K562 (cell line): ENCODE measurements around the gene CAMK2D. TPM values are rescaled to one million over a fixed set of nuclear protein-coding genes. Genes with fewer than 3 reads are reported as not detected.

Source experiments
- CHD2 ChIP-seq: IDR thresholded peaks from 2 replicates; pipeline ENCODE4 v1.6.1; 2011; ENCODE audit warnings: low read depth, low read length
- CLOCK ChIP-seq: fragments of 250-450 bp; sonication (Bioruptor Pico); IDR thresholded peaks from 2 replicates; pipeline ENCODE4 v1.4.0; 2020; ENCODE audit warnings: mild to moderate bottlenecking, moderate library complexity, borderline replicate concordance
- COPS2 ChIP-seq: fragments of 450-650 bp; conservative IDR thresholded peaks from 2 replicates; pipeline ENCODE4 v1.6.1; 2016; ENCODE audit warnings: mild to moderate bottlenecking, moderate library complexity
- DNMT1 ChIP-seq: fragments of 450-650 bp; IDR thresholded peaks from 2 replicates; pipeline ENCODE4 v1.6.1; 2016; ENCODE audit warnings: antibody characterized with exemption, mild to moderate bottlenecking
- EGR1 ChIP-seq: fragments of 450-650 bp; conservative IDR thresholded peaks from 2 replicates; pipeline ENCODE4 v1.6.1; 2017; ENCODE audit warnings: mild to moderate bottlenecking
- ETS2 ChIP-seq: IDR thresholded peaks from 2 replicates; pipeline ENCODE4 v1.6.1; 2016; ENCODE audit warnings: borderline replicate concordance, missing genetic modification characterization, mild to moderate bottlenecking, moderate library complexity, missing compliant biosample characterization; ENCODE audit not compliant: poor library complexity, severe bottlenecking
- FOXJ2 ChIP-seq: fragments of 200-800 bp; sonication (Bioruptor generic); IDR thresholded peaks from 2 replicates; pipeline ENCODE4 v1.6.1; 2016; ENCODE audit warnings: missing genetic modification characterization, missing compliant biosample characterization
- FOXJ3 ChIP-seq: sonication (generic); formaldehyde crosslinking; IDR thresholded peaks from 2 replicates; pipeline ENCODE4 v1.4.0; 2020; ENCODE audit warnings: mild to moderate bottlenecking, missing genetic modification reagents
- HDAC1 ChIP-seq, 2 experiments: fragments of 450-650 bp; IDR thresholded peaks; 2 replicates each; pipeline ENCODE4 v1.6.1; 2016 to 2017; ENCODE audit warnings: inconsistent platforms in 1 of 2, mild to moderate bottlenecking in 1 of 2, moderate library complexity in 1 of 2
- KLF1 ChIP-seq: fragments of 450-650 bp; IDR thresholded peaks from 2 replicates; pipeline ENCODE4 v1.6.1; 2016; ENCODE audit warnings: missing genetic modification characterization, missing compliant biosample characterization
- NEUROD1 ChIP-seq: fragments of 150-350 bp; IDR thresholded peaks from 2 replicates; pipeline ENCODE4 v1.6.1; 2014; ENCODE audit warnings: borderline replicate concordance, low read length, low read depth; ENCODE audit not compliant: partially characterized antibody
- NFIC ChIP-seq: fragments of 450-650 bp; IDR thresholded peaks from 2 replicates; pipeline ENCODE4 v1.6.1; 2017; ENCODE audit warnings: mild to moderate bottlenecking, inconsistent platforms
- POLR3G ChIP-seq: IDR thresholded peaks from 2 replicates; pipeline ENCODE4 v1.6.1; 2011; ENCODE audit not compliant: insufficient read length, insufficient replicate concordance; ENCODE audit errors: extremely low read depth
- SMARCA5 ChIP-seq: fragments of 450-650 bp; IDR thresholded peaks from 2 replicates; pipeline ENCODE4 v1.6.1; 2016
- ZBTB1 ChIP-seq: sonication (generic); formaldehyde crosslinking; IDR thresholded peaks from 2 replicates; pipeline ENCODE4 v1.8.1; 2023; ENCODE audit warnings: missing genetic modification reagents, low read depth, mild to moderate bottlenecking, borderline replicate concordance
- ZBTB7A ChIP-seq: IDR thresholded peaks from 2 replicates; pipeline ENCODE4 v1.6.1; 2011; ENCODE audit warnings: low read depth, mild to moderate bottlenecking, low read length, moderate library complexity, borderline replicate concordance; ENCODE audit not compliant: control insufficient read depth
- ZNF217 ChIP-seq: sonication (generic); formaldehyde crosslinking; IDR thresholded peaks from 2 replicates; pipeline ENCODE4 v1.8.0; 2022; ENCODE audit warnings: mild to moderate bottlenecking, missing genetic modification reagents
- ZNF253 ChIP-seq: fragments of 250-450 bp; sonication (Bioruptor Pico); conservative IDR thresholded peaks from 2 replicates; pipeline ENCODE4 v1.6.1; 2021; ENCODE audit warnings: mild to moderate bottlenecking
- ZNF639 ChIP-seq, 2 experiments: fragments of 200-800 bp in 1 of 2; sonication (Bioruptor generic) in 1 of 2; sonication (generic) in 1 of 2; formaldehyde crosslinking in 1 of 2; IDR thresholded peaks in 1 of 2; conservative IDR thresholded peaks in 1 of 2; 2 replicates each; pipeline versions ENCODE4 v1.5.0 to v1.6.1; 2016 to 2020; ENCODE audit warnings: missing compliant biosample characterization in 1 of 2, missing genetic modification characterization in 1 of 2, missing genetic modification reagents in 1 of 2
- ZSCAN29 ChIP-seq: fragments of 450-650 bp; IDR thresholded peaks from 2 replicates; pipeline ENCODE4 v1.6.1; 2017
- polyA plus RNA-seq, 8 experiments: library from polyadenylated mRNA; depleted of rRNA in 4 of 8; stranded (reverse) in 5 of 8; unstranded in 3 of 8; fragments of >200 nt; fragmentation: Nextera tagmentation in 2 of 8; fragmentation: Illumina TruSeq in 1 of 8; extraction: Ambion mirVana in 2 of 8; extraction: Trizol in 1 of 8; gene quantifications; 2 replicates each; pipeline versions ENCODE4 v1.2.1 to v1.2.3, GENCODE V29; 2011 to 2014; ENCODE audit warnings: inconsistent platforms in 1 of 8, missing spikeins in 1 of 8
- total RNA-seq, 7 experiments: library from RNA; depleted of rRNA in 6 of 7; stranded (reverse); fragments of >200 nt in 6 of 7; fragmentation: Illumina TruSeq in 2 of 7; extraction: Trizol in 2 of 7; gene quantifications; 2 replicates each; pipeline versions ENCODE4 v1.2.1 to v1.2.3, GENCODE V29; 2011 to 2021; ENCODE audit warnings: low replicate concordance in 1 of 7

Gene CAMK2D
- total and polyA plus RNA-seq, 9 of the 15 experiments (the other 6 are each of a cell fraction or from before 2014, with no cell fraction given): 0.01 to 0.33 (median 0.04) TPM; not detected in 2

GRCh38 chr4:113762186-113763028, 869 bp upstream of the CAMK2D start (continued):
- no peak for TF ChIP-seq ETS2
- no peak for TF ChIP-seq KLF1 (tag)
- no peak for TF ChIP-seq NEUROD1
- TF ChIP-seq CLOCK (CRISPR knock-in tag): no peak
- TF ChIP-seq ZBTB1 (CRISPR knock-in tag): no peak
- no peak for TF ChIP-seq POLR3G
- TF ChIP-seq SMARCA5: no peak
- TF ChIP-seq CHD2: peak; percentile 82
- TF ChIP-seq ZNF639 (CRISPR knock-in tag; conservative IDR thresholded peaks at IDR 0.05 in 1 of 2, IDR thresholded peaks at IDR 0.05 in 1 of 2): no peak
- TF ChIP-seq DNMT1: no peak
- TF ChIP-seq COPS2: no peak
- TF ChIP-seq FOXJ3 (CRISPR knock-in tag): no peak
- no peak for TF ChIP-seq ZNF217
- peak; percentile 62 for TF ChIP-seq FOXJ2 (tag)
- no peak for TF ChIP-seq HDAC1 (IDR thresholded peaks at IDR 0.05)
- no peak for TF ChIP-seq ZBTB7A
- no peak for TF ChIP-seq ZNF253 (CRISPR knock-in tag)
- TF ChIP-seq EGR1: no peak
- no peak for TF ChIP-seq NFIC
- TF ChIP-seq ZSCAN29: no peak
